ENCODE measurements around the gene TLE4. TPM values are rescaled to one million over a fixed set of nuclear protein-coding genes. Genes with fewer than 3 reads are reported as not detected.
"Not testable (repeated sequence)": the region's sequence is repeated elsewhere in the genome, so short reads cannot be mapped to it uniquely, and the experiment has no call there.

Gene TLE4
- total RNA-seq, 4 donors from 2014 or later = 26.1 to 85.0 (median 43.0) TPM

DNA sequence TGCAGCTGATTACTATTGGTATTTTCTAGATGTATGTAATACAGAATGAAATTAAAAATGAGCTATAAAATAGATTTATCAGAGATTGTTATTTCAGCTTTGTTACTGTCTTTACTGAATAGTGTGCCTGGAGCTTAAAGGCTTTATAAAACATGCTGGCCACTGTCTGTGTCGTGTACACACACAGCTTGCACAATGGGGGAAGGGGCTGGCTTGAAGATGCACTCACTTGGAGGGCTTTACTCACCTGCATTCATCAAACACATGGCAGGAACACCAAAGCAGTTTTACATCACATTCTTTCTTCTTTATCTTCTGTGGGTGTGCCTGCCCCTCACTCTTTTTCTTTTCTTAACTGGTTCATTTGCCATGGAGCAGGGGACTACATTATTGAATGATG is 60.9 kb downstream of the TLE4 start:
- no peak for DNase-seq
- H3K27me3 ChIP-seq = no peaks in the 10 kb centered on the region

DNA sequence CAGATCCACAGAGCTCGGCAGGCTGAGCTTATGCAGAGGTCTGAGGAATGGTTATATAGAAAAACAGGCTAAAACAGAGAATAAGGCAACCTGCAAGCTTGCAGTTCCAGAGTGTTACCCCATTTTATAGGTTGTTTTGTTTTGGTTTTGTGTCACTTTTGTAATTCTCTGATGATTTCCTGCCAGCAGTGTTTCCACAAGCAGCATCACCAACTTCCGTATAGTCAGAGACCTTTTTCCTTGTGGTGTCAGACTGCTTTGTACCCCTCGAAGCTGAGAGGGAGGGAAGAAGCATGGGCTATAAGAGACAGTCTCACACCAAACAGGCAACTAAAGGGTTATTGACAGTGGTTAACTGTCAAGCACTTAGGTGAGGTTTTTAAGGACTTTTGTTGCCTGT is 61.8 kb downstream of the TLE4 start:
- no peaks in the 10 kb centered on the region for H3K9me3 ChIP-seq
- TF ChIP-seq, protein P1, sequence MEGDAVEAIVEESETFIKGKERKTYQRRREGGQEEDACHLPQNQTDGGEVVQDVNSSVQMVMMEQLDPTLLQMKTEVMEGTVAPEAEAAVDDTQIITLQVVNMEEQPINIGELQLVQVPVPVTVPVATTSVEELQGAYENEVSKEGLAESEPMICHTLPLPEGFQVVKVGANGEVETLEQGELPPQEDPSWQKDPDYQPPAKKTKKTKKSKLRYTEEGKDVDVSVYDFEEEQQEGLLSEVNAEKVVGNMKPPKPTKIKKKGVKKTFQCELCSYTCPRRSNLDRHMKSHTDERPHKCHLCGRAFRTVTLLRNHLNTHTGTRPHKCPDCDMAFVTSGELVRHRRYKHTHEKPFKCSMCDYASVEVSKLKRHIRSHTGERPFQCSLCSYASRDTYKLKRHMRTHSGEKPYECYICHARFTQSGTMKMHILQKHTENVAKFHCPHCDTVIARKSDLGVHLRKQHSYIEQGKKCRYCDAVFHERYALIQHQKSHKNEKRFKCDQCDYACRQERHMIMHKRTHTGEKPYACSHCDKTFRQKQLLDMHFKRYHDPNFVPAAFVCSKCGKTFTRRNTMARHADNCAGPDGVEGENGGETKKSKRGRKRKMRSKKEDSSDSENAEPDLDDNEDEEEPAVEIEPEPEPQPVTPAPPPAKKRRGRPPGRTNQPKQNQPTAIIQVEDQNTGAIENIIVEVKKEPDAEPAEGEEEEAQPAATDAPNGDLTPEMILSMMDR (IDR thresholded peaks at IDR 0.05) = no peak
- no peak for TF ChIP-seq POLR2A (IDR thresholded peaks at IDR 0.05)

More for the DNA sequence above, 60.9 kb downstream of the TLE4 start:
- Histone ChIP-seq H3K4me1 (no peaks in the 10 kb centered on the region), H3K36me3 (no peaks in the 10 kb centered on the region), H3K27ac (no peak overlapping the region), H3K4me3 (no peak overlapping the region), H3K9me3 (no peaks in the 10 kb centered on the region)
- TF ChIP-seq, protein P1 (IDR thresholded peaks at IDR 0.05) = no peak
- TF ChIP-seq POLR2A (IDR thresholded peaks at IDR 0.05) = no peak

GRCh38 chr9:79637177-79637925 is 65.6 kb downstream of the TLE4 start:
- DNase-seq = no peak
- no peak overlapping the region for H3K27ac ChIP-seq
- TF ChIP-seq POLR2A (IDR thresholded peaks at IDR 0.05) = no peak
- TF ChIP-seq, protein P1 (IDR thresholded peaks at IDR 0.05) = no peak

More for the DNA sequence above, 61.8 kb downstream of the TLE4 start:
- Histone ChIP-seq H3K4me1 (no peaks in the 10 kb centered on the region), H3K36me3 (no peaks in the 10 kb centered on the region), H3K27ac (no peak overlapping the region), H3K4me3 (no peak overlapping the region), H3K27me3 (no peaks in the 10 kb centered on the region)
- no peak for DNase-seq

GRCh38 chr9:79638806-79639205 is 67.0 kb downstream of the TLE4 start:
- H3K27me3 ChIP-seq = no peaks in the 10 kb centered on the region
- TF ChIP-seq POLR2A (IDR thresholded peaks at IDR 0.05) = no peak
- TF ChIP-seq, protein P1 (IDR thresholded peaks at IDR 0.05) = no peak

More at GRCh38 chr9:79637177-79637925, 65.6 kb downstream of the TLE4 start:
- H3K27me3 ChIP-seq = no peaks in the 10 kb centered on the region
- H3K4me3 ChIP-seq = no peak overlapping the region
- no peaks in the 10 kb centered on the region for H3K9me3 ChIP-seq
- no peaks in the 10 kb centered on the region for H3K4me1 ChIP-seq
- no peaks in the 10 kb centered on the region for H3K36me3 ChIP-seq

DNA sequence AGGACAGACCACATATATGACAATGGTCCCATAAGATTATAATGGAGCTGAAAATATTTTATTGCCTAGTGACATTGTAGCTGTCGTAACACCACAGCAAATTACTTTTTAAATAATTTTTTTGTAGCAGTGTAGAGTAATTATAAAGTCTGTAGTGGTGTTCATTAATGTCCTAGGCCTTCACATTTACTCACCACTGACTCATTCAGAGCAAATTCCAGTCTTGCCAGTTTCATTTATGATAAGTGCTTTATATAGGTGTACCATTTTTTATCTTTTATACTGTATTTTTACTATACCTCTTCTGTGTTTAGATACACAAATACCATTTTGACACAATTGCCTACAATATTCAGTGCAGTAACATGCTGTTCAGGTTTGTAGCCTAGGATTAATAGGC is 67.6 kb downstream of the TLE4 start:
- H3K27me3 ChIP-seq = no peaks in the 10 kb centered on the region
- no peaks in the 10 kb centered on the region for H3K4me1 ChIP-seq
- no peaks in the 10 kb centered on the region for H3K9me3 ChIP-seq
- TF ChIP-seq, protein P1 (IDR thresholded peaks at IDR 0.05) = no peak
- TF ChIP-seq POLR2A (IDR thresholded peaks at IDR 0.05) = no peak
- no peak overlapping the region for H3K4me3 ChIP-seq
- no peak for DNase-seq
- H3K36me3 ChIP-seq = no peaks in the 10 kb centered on the region
- no peak overlapping the region for H3K27ac ChIP-seq

More at GRCh38 chr9:79638806-79639205, 67.0 kb downstream of the TLE4 start:
- no peaks in the 10 kb centered on the region for H3K4me1 ChIP-seq
- no peak overlapping the region for H3K4me3 ChIP-seq
- DNase-seq = no peak
- H3K36me3 ChIP-seq = no peaks in the 10 kb centered on the region
- no peaks in the 10 kb centered on the region for H3K9me3 ChIP-seq
- no peak overlapping the region for H3K27ac ChIP-seq

DNA sequence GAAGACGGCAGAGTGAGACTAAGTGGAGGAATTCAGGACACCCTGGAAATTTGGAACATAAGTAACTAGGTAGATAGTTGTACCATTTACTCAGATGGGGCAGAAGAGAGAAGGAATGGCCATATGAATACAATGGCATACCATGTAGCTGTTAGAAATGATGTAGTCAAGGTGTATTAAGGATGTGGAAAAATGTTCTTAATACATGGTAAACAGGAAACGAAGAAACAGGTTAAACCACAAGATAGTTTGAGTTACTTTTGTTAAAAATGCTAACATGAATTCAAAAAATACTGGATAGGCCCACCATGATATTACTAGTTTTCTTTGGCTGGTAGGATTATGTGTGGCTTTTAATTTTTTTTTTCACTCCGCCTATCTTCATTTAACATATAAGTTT is 68.3 kb downstream of the TLE4 start:
- H3K4me3 ChIP-seq, H3K9me3 ChIP-seq, H3K27ac ChIP-seq, H3K4me1 ChIP-seq, H3K36me3 ChIP-seq, DNase-seq, H3K27me3 ChIP-seq: not testable (repeated sequence)

Data from Peyer's patch (tissue), 4 donors.